Adrenal gland (tissue), 12 donors: Measurements from ENCODE around the gene HOXC9. TPM values are rescaled to one million over a fixed set of nuclear protein-coding genes. Genes with fewer than 3 reads are reported as not detected.

ENCODE experiments used
- DNase-seq, 7 donors: peaks; one replicate each; pipeline ENCODE4 v3.0.0-alpha.2; 2019 to 2020
- H3K27ac ChIP-seq, 5 donors: fragments of 200-600 bp; sonication (generic) in 4 of 5; 1 replicate in 3 of 5; 2 replicates in 2 of 5; pipeline versions ENCODE4 v1.5.1 to v1.8.0; 2016 to 2020; ENCODE audit warnings: mild to moderate bottlenecking in 1 of 5
- H3K27me3 ChIP-seq: fragments of 200-600 bp; 2 replicates; pipeline ENCODE4 v1.8.0; 2021
- H3K36me3 ChIP-seq, 2 donors: fragments of 200-600 bp; replicated peaks in 1 of 2; 1 replicate in 1 of 2; 2 replicates in 1 of 2; pipeline versions ENCODE4 v1.5.1 to v1.8.0; 2018 to 2022
- H3K4me1 ChIP-seq, 2 donors: fragments of 200-600 bp; replicated peaks in 1 of 2; 1 replicate in 1 of 2; 2 replicates in 1 of 2; pipeline versions ENCODE4 v1.5.1 to v1.8.0; 2018 to 2021
- H3K4me3 ChIP-seq, 4 donors: fragments of 200-600 bp; sonication (generic) in 3 of 4; one replicate each; pipeline ENCODE4 v1.5.1; 2016 to 2018
- H3K9me3 ChIP-seq, 3 donors: fragments of 200-600 bp; sonication (generic) in 1 of 3; replicated peaks in 1 of 3; 1 replicate in 2 of 3; 2 replicates in 1 of 3; pipeline versions ENCODE4 v1.5.1 to v1.8.0; 2016 to 2021
- CTCF ChIP-seq, 6 experiments: fragments of 450-650 bp in 4 of 6; fragments of 200-600 bp in 2 of 6; sonication (generic) in 1 of 6; IDR thresholded peaks; 1 replicate in 5 of 6; 2 replicates in 1 of 6; pipeline versions ENCODE4 v1.5.1 to v1.8.0; 2016 to 2021; ENCODE audit warnings: antibody characterized with exemption in 6 of 6, mild to moderate bottlenecking in 2 of 6, moderate library complexity in 1 of 6
- POLR2A ChIP-seq, 2 donors: fragments of 450-650 bp; IDR thresholded peaks; one replicate each; pipeline ENCODE4 v1.6.1; 2017; ENCODE audit warnings: antibody characterized with exemption in 2 of 2, mild to moderate bottlenecking in 2 of 2, moderate library complexity in 1 of 2
- WGBS, 4 donors: extraction: QIAGEN DNeasy Blood & Tissue Kit in 2 of 4; methylation state at CpG; one replicate each; pipeline versions ENCODE4 v1.1.5 to v1.1.7; 2013 to 2017; 5-methylcytosine and 5-hydroxymethylcytosine counted together
- intact Hi-C, 2 donors: fragments of 100-400 bp; cut with DNase I; formaldehyde crosslinking; loops; one replicate each; pipeline versions ENCODE4 v1.14.1 to v1.15.0; 2022 to 2023
- polyA plus RNA-seq, 3 donors: library from polyadenylated mRNA; stranded (reverse); fragments of 200-250 nt in 2 of 3; fragments of 350-450 nt in 1 of 3; fragmentation: Illumina TruSeq in 1 of 3; extraction: RNeasy Lipid Tissue Mini Kit (QIAGEN cat#74804) in 1 of 3; gene quantifications; one replicate each; pipeline ENCODE4 v1.2.3, GENCODE V29; 2013 to 2014
- total RNA-seq, 9 donors: library from RNA; depleted of rRNA in 4 of 9; stranded (reverse); fragments of >200 nt in 4 of 9; fragments of 120-200 nt in 1 of 9; fragmentation: NEBNext Ultra II Directional in 1 of 9; extraction: Animal tissue kit (Norgen Biotek cat#: 25700) in 1 of 9; gene quantifications; one replicate each; pipeline versions ENCODE4 v1.1.0 to v1.2.4, GENCODE V29; 2013 to 2023
- donor health status: healthy with polysubstance abuse.
- donor health status: Bipolar disorder and iron deficiency.
- donor health status: DM: yes; HTN: yes; CAD: no.
- donor health status: DM: no; HTN: no; CAD: no.
- donor health status: DM: no; HTN: no; CAD: no.
- donor health status: DM: yes; HTN: yes; CAD: no.

Gene HOXC9
- total and polyA plus RNA-seq, 12 donors, result 1.2 to 12.1 (median 3.0) TPM; not detected in 1

GRCh38 chr12:53960187-53961024 lies 39.6 kb upstream of the HOXC9 start:
- 11 to 13% (median 12%) methylated on average over 23 to 39 of the region's 39 CpGs for WGBS, 4 donors
- no peak for TF ChIP-seq POLR2A (IDR thresholded peaks at IDR 0.05)
- no peak for TF ChIP-seq CTCF (IDR thresholded peaks at IDR 0.05)
- Histone ChIP-seq H3K36me3 (no peaks in the 10 kb centered on the region), H3K4me1 (peaks cover 0 to 3% of the 10 kb centered on the region in 2 donors), H3K4me3 (no peak overlapping the region), H3K27ac (no peak overlapping the region), H3K27me3 (peaks cover 100% of the 10 kb centered on the region), H3K9me3 (no peaks in the 10 kb centered on the region)
- no peak for DNase-seq
- intact Hi-C loops, result loop anchor here in 1 of 2 donors (10.0 kb wide), 1 partner anchor 256 kb away; no protein-coding TSS in a partner anchor

- Histone ChIP-seq H3K9me3 (no peaks in the 10 kb centered on the region), H3K27me3 (peaks cover 100% of the 10 kb centered on the region), H3K36me3 (no peaks in the 10 kb centered on the region), H3K4me1 (peaks cover 0 to 3% of the 10 kb centered on the region in 2 donors), H3K4me3 (no peak overlapping the region), H3K27ac (no peak overlapping the region)
- DNase-seq, result no peak
- intact Hi-C loops, result loop anchor here in 1 of 2 donors (10.0 kb wide), 1 partner anchor 256 kb away; no protein-coding TSS in a partner anchor
- 3 to 6% (median 4%) methylated on average over 7 to 72 of the region's 72 CpGs for WGBS, 4 donors
- no peak for TF ChIP-seq CTCF (IDR thresholded peaks at IDR 0.05)
- no peak for TF ChIP-seq POLR2A (IDR thresholded peaks at IDR 0.05)
Observed at GRCh38 chr12:53961025-53961761, 38.8 kb upstream of the HOXC9 start.

- Histone ChIP-seq H3K9me3 (no peaks in the 10 kb centered on the region), H3K4me1 (peaks cover 0 to 3% of the 10 kb centered on the region in 2 donors), H3K27ac (no peak overlapping the region), H3K36me3 (no peaks in the 10 kb centered on the region), H3K4me3 (no peak overlapping the region), H3K27me3 (peaks cover 100% of the 10 kb centered on the region)
- intact Hi-C loops, result loop anchor here in 1 of 2 donors (10.0 kb wide), 1 partner anchor 258 kb away; no protein-coding TSS in a partner anchor
- DNase-seq, result no peak
- WGBS, 4 donors, result 31 to 53% (median 37%) methylated on average over 7 of the region's 7 CpGs
- no peak for TF ChIP-seq POLR2A (IDR thresholded peaks at IDR 0.05)
- TF ChIP-seq CTCF (IDR thresholded peaks at IDR 0.05), result no peak
Observed at GRCh38 chr12:53963005-53963404, 37.0 kb upstream of the HOXC9 start.
